ENCODE data around the gene DNAH7.

DNAH7 gene

DNA sequence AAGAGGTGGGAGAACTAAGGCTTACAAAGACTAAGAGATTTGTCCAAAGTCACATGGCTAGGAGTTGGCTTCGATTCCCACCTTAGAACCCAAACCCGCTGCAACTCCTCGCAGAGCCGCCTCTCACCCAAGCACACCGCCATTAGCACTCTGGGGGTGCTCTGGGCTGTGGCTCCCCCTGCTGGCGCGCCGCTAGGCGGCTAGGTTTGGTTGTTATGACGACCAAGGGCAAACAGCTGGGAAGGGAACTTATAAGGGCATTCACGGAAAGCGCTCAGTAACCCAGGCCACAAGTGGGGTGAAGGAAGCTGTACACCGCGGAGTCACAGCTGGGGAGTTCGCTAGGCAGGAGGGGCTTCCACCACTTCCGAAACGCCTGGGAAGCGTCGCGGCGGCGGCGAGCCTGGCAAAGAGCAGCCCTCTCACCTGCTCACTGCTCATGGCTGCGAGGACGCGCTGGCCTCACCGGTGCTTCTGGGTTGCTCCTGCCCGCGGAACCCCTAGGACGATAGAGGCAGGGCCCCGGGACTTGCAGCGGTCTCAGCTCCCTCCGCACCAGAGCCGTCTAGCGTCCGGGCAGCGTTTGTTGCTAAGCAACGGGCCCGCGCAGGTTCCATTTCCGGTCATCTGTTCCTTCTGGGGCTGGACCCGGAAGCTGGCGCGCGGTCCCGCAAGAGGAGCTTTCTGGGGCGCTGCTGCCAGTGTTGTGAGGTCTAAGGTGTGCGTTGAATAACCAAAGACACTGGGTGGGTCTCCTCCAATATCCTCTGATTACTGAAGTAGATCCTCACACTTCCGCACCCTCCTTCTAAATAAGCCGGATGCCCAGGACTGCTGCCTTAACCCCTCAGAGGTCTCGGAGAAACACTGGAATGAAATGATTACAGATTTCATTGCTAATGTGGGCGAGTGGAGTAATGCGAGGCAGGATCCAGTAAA lies at the start of gene DNAH7:
Gene DNAH7 (minus strand): TSS at position 567 of the 939 bp plus-strand sequence. CDS start 126 bp downstream, at position 441.
- in situ Hi-C loops (cut with HindIII; ENCODE audit: low sequenced_read_pairs), result no loop called here
- TF ChIP-seq CTCF (IDR thresholded peaks at IDR 0.05; ENCODE audit: low read depth, low read length, missing control alignments), result peak; percentile 79
- peak; percentile 59 for DNase-seq (ENCODE audit: low read depth)

GRCh38 chr2:196117214-196117705 lies 48.6 kb upstream of the DNAH7 start:
- in situ Hi-C loops (cut with HindIII; ENCODE audit: low sequenced_read_pairs), result no loop called here
- no peak for TF ChIP-seq CTCF (IDR thresholded peaks at IDR 0.05; ENCODE audit: low read depth, low read length, missing control alignments)
- no peak for DNase-seq (ENCODE audit: low read depth)
- no peak overlapping the region for H3K4me3 ChIP-seq (ENCODE audit: low read depth, low read length)

More for the DNA sequence above, at the start of gene DNAH7:
- H3K4me3 ChIP-seq (ENCODE audit: low read depth, low read length), result peak within 1 kb of the TSS; percentile 77

- H3K4me3 ChIP-seq (ENCODE audit: low read depth, low read length), result no peak overlapping the region
- in situ Hi-C loops (cut with HindIII; ENCODE audit: low sequenced_read_pairs), result no loop called here
- TF ChIP-seq CTCF (IDR thresholded peaks at IDR 0.05; ENCODE audit: low read depth, low read length, missing control alignments), result no peak
- DNase-seq (ENCODE audit: low read depth), result peak; percentile 90
Measured at GRCh38 chr2:196113061-196113974, 44.7 kb upstream of the DNAH7 start.

DNA sequence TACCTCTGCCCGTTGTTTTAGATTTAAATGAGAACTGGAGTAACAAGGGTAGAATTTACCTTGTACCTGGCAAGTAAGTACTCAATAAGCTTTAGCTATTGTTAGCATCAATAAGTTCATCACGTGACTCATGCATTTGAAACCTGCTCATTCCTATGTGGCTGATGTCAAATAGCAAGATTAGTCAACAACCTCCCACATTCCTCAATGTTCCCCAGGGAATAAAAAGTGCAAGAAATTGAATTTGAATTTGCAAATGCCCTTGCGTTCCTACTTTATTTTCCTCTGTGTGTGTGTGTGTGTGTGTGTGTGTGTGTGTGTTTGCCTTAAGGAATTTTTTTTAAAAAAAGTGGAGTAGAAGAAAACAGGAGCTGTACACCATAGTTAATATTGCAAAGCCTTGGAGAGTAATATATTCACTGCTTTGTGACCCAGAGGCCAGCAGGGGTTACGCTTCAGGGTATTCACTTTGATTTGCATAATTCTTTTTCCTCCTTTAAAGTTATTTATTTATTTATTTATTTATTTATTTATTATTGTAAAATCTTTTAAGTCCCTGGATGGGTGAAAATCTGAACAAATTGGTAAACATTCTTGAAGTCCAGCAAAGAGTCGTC lies 43.9 kb upstream of the DNAH7 start:
- DNase-seq (ENCODE audit: low read depth), result peak; percentile 79
- H3K4me3 ChIP-seq (ENCODE audit: low read depth, low read length), result no peak overlapping the region
- no peak for TF ChIP-seq CTCF (IDR thresholded peaks at IDR 0.05; ENCODE audit: low read depth, low read length, missing control alignments)
- in situ Hi-C loops (cut with HindIII; ENCODE audit: low sequenced_read_pairs), result no loop called here

GRCh38 chr2:196108604-196109003 lies 40.0 kb upstream of the DNAH7 start:
- no peak overlapping the region for H3K4me3 ChIP-seq (ENCODE audit: low read depth, low read length)

More at GRCh38 chr2:196108604-196109003, 40.0 kb upstream of the DNAH7 start:
- no peak for DNase-seq (ENCODE audit: low read depth)
- in situ Hi-C loops (cut with HindIII; ENCODE audit: low sequenced_read_pairs), result no loop called here
- TF ChIP-seq CTCF (IDR thresholded peaks at IDR 0.05; ENCODE audit: low read depth, low read length, missing control alignments), result no peak

Data from astrocyte of the cerebellum (primary cell).